Calu3 (cell line): ENCODE measurements around the gene HOXC10. TPM values are rescaled to one million over a fixed set of nuclear protein-coding genes. Genes with fewer than 3 reads are reported as not detected.

Source experiments
- BruUV-seq: library from RNA; stranded (reverse); fragments of 400-500 nt; replicated peaks from 2 replicates; lab custom pipeline; 2021; lab: Mats Ljungman, UMichigan
- CTCF ChIA-PET: fragments of 300-600 bp; sonication (Branson Sonifier 250); formaldehyde crosslinking; loops from one replicate; lab custom pipeline; 2022; ENCODE audit warnings: antibody characterized with exemption; lab: Charles Lee
- DNase-seq: peaks from one replicate; pipeline ENCODE4 v3.0.0; 2022
- H3K27ac Mint-ChIP-seq: one replicate; pipeline ENCODE4 v1.8.0; 2022; ENCODE audit warnings: mixed read lengths; ENCODE audit not compliant: unreplicated experiment
- H3K27me3 Mint-ChIP-seq: one replicate; pipeline ENCODE4 v1.8.0; 2022; ENCODE audit warnings: mixed read lengths; ENCODE audit not compliant: unreplicated experiment
- H3K36me3 Mint-ChIP-seq: one replicate; pipeline ENCODE4 v1.8.0; 2022; ENCODE audit warnings: mild to moderate bottlenecking, moderate library complexity, mixed read lengths; ENCODE audit not compliant: insufficient read depth, unreplicated experiment
- H3K4me1 Mint-ChIP-seq: one replicate; pipeline ENCODE4 v1.8.0; 2022; ENCODE audit warnings: mild to moderate bottlenecking, low read depth, mixed read lengths; ENCODE audit not compliant: unreplicated experiment
- H3K4me3 Mint-ChIP-seq: one replicate; pipeline ENCODE4 v1.8.0; 2022; ENCODE audit warnings: mild to moderate bottlenecking, low read depth, moderate library complexity, mixed read lengths; ENCODE audit not compliant: unreplicated experiment
- H3K9me3 Mint-ChIP-seq: one replicate; pipeline ENCODE4 v1.8.0; 2022; ENCODE audit warnings: low read depth, mixed read lengths; ENCODE audit not compliant: unreplicated experiment
- intact Hi-C: fragments of 100-400 bp; cut with micrococcal nuclease; formaldehyde crosslinking; loops from one replicate; pipeline ENCODE4 v1.10.0; 2022; ENCODE audit not compliant: unreplicated experiment
- total RNA-seq: library from RNA; stranded (reverse); gene quantifications from 2 replicates; pipeline ENCODE4 v1.2.3, GENCODE V29; 2022
- TF ChIP-seq, protein P1 (sequence below): fragments of 200-600 bp; IDR thresholded peaks from one replicate; pipeline ENCODE4 v1.8.0; 2022; ENCODE audit warnings: antibody characterized with exemption; ENCODE audit not compliant: unreplicated experiment

HOXC10 gene
- total RNA-seq, 1 experiment from 2014 or later: 0.71 TPM

GRCh38 chr12:53963005-53963404 lies 21.9 kb upstream of the HOXC10 start:
- Mint-ChIP-seq H3K27ac (no peak overlapping the region), H3K36me3 (no peaks in the 10 kb centered on the region), H3K4me3 (no peak overlapping the region), H3K4me1 (peaks cover 8% of the 10 kb centered on the region), H3K9me3 (no peaks in the 10 kb centered on the region), H3K27me3 (peaks cover 86% of the 10 kb centered on the region)
- intact Hi-C loops: no loop called here
- no TSS peak for BruUV-seq
- TF ChIP-seq, protein P1, sequence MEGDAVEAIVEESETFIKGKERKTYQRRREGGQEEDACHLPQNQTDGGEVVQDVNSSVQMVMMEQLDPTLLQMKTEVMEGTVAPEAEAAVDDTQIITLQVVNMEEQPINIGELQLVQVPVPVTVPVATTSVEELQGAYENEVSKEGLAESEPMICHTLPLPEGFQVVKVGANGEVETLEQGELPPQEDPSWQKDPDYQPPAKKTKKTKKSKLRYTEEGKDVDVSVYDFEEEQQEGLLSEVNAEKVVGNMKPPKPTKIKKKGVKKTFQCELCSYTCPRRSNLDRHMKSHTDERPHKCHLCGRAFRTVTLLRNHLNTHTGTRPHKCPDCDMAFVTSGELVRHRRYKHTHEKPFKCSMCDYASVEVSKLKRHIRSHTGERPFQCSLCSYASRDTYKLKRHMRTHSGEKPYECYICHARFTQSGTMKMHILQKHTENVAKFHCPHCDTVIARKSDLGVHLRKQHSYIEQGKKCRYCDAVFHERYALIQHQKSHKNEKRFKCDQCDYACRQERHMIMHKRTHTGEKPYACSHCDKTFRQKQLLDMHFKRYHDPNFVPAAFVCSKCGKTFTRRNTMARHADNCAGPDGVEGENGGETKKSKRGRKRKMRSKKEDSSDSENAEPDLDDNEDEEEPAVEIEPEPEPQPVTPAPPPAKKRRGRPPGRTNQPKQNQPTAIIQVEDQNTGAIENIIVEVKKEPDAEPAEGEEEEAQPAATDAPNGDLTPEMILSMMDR: no peak
- CTCF ChIA-PET: no interaction called here
- DNase-seq: no peak

DNA sequence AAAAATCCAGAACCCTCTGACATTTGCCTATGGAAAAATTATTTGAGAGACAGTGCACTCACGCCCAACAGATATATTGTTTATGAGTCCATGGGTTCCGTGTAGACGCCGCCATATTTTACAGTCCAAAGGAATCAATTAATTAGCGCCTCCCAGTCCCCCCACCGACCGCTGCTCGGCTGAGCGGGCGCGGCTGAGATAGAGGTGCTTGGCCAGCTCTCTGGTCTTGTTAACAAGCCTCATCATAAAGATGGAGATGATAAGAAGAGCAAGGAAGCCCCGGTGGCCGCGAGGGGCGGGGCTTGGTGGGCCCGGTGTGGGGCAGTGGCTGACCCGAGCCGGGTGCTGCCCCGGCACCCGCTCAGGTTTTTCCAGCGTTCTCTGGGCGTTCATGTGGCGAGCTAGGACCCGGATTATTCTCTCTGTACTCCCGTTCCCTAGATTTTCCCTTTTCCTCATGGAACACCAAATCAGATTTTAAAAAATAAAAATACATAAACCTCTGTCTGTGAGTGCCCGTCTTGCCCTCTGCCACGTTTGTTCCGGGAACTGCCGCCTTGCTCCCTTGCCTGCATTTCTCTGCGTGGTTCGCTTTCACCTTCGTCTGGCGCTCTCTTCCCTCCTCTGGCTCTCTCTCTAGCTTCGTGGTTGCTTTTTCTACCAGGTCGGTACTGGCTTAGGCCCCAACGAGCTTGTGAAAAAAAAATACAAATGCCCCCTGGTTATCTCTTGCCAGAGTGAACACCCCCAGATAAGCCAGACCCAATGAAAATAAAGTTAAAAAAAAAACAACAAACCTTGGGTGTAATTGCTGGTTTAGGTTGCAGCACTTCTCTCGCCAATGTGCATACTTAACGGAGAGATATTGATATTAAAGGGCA lies 21.3 kb upstream of the HOXC10 start:
- Mint-ChIP-seq H3K36me3 (no peaks in the 10 kb centered on the region), H3K4me1 (peaks cover 8% of the 10 kb centered on the region), H3K27me3 (peaks cover 86% of the 10 kb centered on the region), H3K9me3 (no peaks in the 10 kb centered on the region), H3K4me3 (no peak overlapping the region), H3K27ac (no peak overlapping the region)
- intact Hi-C loops: no loop called here
- no TSS peak for BruUV-seq
- CTCF ChIA-PET: interaction anchor here (0.9 kb wide), 1 partner anchor 9 kb away, joined by 3 read pairs; no protein-coding TSS in a partner anchor
- no peak for DNase-seq
- TF ChIP-seq, protein P1: no peak

DNA sequence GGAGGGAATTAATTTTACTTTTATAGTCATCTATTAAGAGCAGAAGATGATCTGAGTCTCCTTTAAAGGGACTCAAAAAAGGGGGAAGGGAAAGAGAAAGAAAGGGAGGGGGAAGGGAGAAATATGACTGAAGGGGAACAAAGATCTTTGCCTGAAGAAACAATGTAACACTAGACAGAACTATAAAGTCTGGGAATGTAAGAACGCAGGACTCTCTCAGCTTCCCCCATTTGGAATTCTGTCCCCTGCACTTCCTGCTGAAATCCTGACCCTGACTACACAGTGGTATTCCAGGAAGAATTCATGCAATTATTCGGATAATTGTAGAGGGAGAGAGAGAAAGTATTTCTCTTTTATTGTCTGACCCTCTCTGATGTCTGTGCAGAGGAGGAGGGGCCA lies 20.6 kb upstream of the HOXC10 start:
- H3K27me3 Mint-ChIP-seq: peaks cover 86% of the 10 kb centered on the region
- no peak overlapping the region for H3K27ac Mint-ChIP-seq
- no peak overlapping the region for H3K4me3 Mint-ChIP-seq
- no peak for DNase-seq
- no peaks in the 10 kb centered on the region for H3K9me3 Mint-ChIP-seq
- TF ChIP-seq, protein P1: no peak
- H3K36me3 Mint-ChIP-seq: no peaks in the 10 kb centered on the region
- H3K4me1 Mint-ChIP-seq: peaks cover 8% of the 10 kb centered on the region
- CTCF ChIA-PET: interaction anchor here (0.9 to 1.0 kb wide), 2 partner anchors 8 to 23 kb away, joined by 3 read pairs; no protein-coding TSS in a partner anchor
- no TSS peak for BruUV-seq
- intact Hi-C loops: no loop called here

DNA sequence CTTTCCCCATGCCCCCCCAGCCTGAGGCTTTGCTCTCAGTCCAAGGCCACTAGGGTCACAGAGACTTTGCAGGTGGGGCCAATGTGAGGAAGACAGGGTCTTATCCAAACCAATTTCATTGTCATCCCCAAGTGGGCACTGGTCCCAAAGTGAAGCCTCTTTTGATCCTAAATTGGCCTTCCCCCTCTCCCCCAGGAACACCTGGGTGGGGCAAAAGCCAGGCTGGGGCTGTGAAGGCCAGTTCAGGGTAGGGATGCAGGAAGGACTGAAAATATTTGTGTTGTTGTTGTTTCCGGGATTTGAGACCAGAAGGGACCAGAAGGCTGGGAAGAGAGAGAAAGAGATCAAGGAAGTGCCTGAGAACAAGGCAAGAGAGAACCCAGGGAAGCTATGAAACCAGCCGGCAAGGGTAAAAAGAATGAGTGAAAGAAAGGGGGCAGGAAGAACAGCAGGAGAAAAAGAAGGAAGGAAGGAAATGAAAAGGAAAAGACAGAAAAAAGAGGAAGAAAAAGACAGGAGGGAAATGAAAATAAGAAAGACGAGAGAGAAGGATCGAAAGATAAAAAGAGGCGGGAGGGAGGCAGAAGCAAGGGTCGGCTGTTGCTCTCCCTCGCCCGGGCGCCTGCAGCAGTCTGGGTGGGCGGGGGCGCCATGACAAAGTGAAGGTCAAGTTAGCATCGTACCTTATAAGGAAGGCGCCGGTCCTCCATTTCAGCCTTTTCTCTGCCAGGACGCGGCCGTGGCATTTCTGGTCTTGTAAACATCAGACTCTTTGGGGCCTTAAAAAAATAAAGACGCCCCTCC lies 19.5 kb upstream of the HOXC10 start:
- CTCF ChIA-PET: interaction anchor here (1.0 kb wide), 1 partner anchor 24 kb away, joined by 3 read pairs; no protein-coding TSS in a partner anchor
- H3K36me3 Mint-ChIP-seq: no peaks in the 10 kb centered on the region
- H3K9me3 Mint-ChIP-seq: no peaks in the 10 kb centered on the region
- H3K27me3 Mint-ChIP-seq: peaks cover 86% of the 10 kb centered on the region
- peaks cover 8% of the 10 kb centered on the region for H3K4me1 Mint-ChIP-seq
- no peak overlapping the region for H3K4me3 Mint-ChIP-seq
- no peak for DNase-seq
- intact Hi-C loops: no loop called here
- BruUV-seq: no TSS peak
- TF ChIP-seq, protein P1: no peak
- no peak overlapping the region for H3K27ac Mint-ChIP-seq
